COLO668 (cell line): Measurements from ENCODE around the gene CNTN1.
"Not testable (repeated sequence)": the region's sequence is repeated elsewhere in the genome, so short reads cannot be mapped to it uniquely, and the experiment has no call there.

Source experiments
- DNase-seq: peaks from one replicate; lab custom pipeline; 2025; ENCODE audit not compliant: unreplicated experiment; lab: John Stamatoyannopoulos, UW

CNTN1 gene

GRCh38 chr12:41023836-41024235, 331.6 kb downstream of the CNTN1 start:
- no peak for DNase-seq

GRCh38 chr12:41026151-41026550, 333.9 kb downstream of the CNTN1 start:
- DNase-seq = no peak

GRCh38 chr12:41032386-41032785, 340.1 kb downstream of the CNTN1 start:
- no peak for DNase-seq

DNA sequence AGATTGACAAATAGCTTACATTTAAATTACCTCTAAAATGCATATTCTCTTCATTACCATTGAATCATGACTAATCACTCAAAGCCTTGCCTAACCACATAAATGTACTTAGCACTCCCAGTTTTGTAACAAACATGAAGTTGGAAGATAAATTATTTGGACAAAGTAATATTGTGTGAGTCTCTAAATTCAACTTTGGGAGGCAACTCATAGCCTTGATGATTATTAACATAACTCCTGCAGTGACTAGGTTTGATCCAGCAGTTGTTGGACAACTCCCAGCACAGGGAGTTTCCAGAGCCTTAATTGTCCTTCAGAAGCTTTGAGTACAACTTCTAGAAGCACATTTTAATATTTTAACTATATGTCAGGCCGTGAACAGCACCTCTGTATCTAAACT, 342.4 kb downstream of the CNTN1 start:
- DNase-seq = no peak

DNA sequence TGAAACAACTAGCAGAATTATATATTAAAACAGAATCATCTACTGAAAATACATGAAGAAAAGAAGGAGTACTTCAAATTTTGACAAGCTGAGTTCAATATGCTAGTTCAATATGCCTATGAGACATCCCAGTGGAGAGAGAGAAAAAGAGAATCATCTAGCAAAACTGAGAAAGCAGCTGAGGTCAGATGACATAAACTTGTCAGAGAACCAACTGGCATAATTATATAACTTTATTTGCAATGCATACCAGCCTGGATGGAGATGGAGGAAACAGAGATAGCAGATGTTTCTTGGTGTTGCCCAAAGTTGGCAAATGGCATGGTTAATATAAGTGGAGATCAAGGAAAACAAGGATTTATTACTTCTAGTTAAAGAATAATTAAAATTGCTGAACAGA, 347.2 kb downstream of the CNTN1 start:
- DNase-seq = no peak

DNA sequence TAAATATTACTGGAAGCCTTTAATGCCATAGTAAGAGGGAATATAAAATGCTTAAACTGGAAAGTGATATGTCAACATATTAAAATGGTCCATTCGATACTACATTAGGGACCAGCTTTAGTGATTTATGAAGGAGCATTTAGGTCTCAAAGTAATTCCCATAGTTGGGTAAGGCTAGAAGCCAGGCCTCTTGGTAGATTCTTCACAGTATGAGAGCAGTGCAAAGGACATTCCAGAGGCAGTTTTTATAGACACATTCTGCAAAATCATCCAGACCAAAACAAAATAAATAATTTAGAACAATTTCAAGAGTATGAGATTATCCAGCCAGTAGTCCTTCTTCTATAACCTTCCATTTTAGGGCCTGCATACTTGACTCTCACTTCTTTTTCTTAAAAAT, 353.3 kb downstream of the CNTN1 start:
- DNase-seq = no peak

DNA sequence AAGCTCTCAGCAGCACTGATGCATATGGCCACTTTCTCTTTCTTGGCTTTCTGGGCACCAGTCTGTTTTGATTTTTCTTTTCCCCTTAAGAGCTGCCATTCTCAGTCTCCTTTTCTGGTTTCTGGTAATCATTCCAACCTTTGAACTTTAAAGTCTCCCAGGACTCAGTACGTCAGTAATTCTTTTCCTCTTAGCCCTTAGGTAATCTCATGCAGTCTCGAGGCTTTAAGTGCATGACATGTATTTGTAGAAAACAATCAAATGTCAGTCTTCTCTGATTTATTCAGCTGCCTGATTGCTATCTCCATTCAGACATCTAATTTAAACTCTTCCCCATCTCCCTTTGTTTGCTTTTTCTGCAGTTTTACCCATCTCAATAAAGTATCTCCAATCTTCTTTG, 356.8 kb downstream of the CNTN1 start:
- DNase-seq = no peak

- DNase-seq = no peak
These were observed 359.7 kb downstream of the CNTN1 start for GRCh38 chr12:41051954-41052353.

DNA sequence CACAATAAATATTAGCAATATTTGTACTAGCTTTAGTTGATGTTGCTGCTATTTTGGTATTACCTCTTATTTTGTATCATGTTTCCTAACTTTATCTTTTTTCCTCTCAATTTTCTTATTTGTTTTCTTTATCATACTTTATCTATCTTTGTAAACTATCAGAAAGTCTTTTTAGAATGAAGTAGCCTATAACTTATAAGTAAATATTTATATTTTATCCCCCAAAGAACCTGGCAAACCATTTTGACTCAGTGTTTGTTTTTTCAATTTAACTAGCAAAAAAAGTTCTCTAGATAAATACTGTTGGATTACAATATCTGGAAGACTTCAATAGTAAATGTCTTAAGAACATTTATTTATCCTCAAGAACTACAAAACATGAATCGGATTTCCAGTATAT, 360.2 kb downstream of the CNTN1 start:
- no peak for DNase-seq

- DNase-seq = no peak
These were observed 360.8 kb downstream of the CNTN1 start for GRCh38 chr12:41053046-41053445.

DNA sequence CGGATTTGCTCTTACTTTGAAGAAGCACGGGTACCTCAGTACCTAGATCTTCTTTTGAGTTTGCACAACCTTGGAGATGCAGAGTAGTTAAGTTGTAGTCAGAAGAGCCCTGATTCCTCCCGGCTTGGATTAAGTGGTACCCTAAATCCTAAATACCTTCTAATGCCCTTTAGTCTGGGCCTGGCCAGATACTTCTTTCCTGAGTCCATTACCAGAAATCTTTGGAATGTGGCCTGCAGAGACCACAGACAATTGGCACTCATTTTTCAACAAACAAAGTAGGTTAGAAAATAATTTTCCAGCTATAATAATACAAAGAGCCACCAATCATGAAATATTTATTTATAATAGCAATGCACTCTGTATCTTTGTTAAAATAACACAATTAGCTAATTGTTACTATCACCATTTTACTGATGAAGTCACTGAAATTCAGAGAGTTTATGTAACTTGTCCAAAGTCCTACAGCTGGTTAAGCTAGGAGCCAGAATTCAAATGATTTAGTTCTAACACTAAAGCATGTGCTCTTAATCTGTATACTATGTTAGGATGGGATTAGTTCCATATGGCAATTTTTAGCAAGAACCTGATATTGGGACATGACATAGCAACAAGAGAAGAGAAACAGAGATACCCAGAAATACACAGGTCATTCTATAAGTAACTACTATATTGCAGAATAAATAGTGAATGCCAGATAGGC, 363.8 kb downstream of the CNTN1 start:
- no peak for DNase-seq

- DNase-seq = no peak
These were observed 366.0 kb downstream of the CNTN1 start for GRCh38 chr12:41058266-41058665.

GRCh38 chr12:41061192-41061591, 369.0 kb downstream of the CNTN1 start:
- no peak for DNase-seq

DNA sequence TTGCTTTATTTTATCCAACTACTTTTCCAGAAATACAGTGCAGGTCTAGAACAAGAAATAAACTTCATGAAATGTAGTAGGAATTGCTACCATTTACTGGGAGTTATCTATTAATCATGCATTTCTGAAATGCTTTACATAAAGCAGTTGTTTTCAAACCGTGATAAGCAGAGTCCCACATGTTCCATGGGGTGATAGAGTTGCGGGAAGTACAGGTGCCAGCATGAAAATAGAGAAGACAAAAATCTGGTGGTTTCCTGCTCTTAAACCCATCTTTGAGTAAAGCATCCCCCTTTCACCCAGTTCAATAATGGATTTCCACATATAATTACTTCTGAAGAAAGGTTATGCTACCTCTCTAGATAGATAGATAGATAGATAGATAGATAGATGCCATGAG, 372.2 kb downstream of the CNTN1 start:
- DNase-seq = no peak

DNA sequence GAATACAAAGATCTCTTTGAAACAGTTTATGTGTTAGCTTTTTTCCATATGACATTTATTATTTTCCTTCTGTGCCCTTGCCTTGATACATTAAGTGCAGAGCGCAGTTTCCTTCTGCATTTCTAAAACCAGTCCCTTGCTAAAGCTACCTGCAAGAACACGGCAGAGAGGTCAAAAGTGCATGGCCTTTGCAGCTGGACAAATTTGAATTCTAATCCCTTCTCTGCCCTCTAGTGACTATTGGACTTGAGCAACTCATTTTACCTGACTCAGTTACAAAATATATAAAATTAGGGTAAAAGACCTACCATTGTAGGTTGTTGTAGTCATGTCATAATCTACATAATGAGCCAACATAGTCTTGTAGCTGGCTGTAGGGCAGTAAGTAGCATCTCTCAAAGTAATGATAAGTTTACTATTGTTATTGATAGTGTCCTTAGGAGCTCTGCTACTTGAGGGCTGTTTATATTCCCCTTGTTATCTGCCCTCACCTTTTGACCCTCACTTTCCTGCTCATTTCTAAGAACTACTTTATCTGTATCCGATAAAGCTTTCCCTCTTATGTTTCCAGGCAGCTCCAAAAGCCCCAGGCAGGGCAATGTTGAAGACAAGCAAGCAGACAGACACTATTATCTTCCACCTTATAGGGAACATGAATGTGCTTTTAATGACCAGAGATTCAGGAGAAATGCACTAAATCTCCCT, 375.9 kb downstream of the CNTN1 start:
- no peak for DNase-seq

DNA sequence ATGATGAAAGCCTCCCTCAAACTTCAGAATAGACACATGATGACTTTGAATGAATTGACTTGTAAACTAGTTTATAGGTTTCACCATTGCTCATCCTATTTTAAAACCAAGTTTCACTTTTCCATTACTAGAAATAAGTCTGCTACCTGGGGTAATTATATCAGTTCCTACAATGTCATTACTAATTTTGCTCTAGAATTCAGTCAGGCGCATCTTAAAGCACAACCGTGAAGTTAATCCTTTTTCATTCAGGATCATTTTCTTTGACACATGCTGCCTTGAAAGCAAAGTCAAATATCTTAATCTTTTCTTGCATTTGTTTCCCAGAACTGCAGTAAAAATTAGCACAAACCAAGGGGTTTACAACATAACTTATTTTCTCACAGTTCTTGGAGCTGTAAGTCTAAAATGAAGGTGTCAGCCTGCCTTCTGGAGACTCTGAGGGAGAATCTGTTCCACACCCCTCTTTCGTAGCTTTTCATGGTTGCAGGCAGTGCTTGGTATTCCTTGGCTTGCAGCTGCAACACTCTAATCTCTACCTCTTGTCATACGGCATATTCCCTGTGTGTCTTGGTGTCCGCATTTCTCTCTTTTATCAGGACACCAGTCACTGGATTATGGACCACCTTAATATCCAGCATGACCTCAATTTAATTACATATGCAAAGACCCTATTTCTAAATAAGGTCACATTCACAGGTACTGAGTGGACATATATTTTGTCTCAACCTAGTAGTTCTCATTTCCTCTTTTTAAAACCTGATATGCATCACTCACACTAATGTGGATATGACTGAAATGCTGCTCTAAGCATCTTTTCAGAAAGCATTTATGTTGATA, 381.6 kb downstream of the CNTN1 start:
- DNase-seq = no peak

GRCh38 chr12:41074473-41074769, 382.2 kb downstream of the CNTN1 start:
- DNase-seq = no peak

DNA sequence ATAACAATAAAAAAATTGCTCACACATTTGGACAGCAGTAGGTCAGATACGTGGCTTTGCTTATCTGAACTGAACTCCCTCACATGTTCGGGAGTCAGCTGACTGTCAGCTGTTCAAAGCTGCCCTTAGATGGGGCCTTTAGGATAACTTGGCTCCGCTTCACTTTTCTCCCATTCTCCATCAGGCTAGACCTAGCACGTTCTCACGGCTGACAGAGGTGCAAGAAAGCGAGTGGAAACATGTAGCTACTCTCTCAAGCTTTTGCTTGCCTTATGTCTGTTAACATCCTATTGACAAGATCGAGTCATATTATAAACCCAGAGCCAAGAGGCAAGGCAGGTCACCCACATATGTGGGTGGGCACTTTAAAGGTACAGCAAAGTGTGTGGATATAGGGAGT, 383.9 kb downstream of the CNTN1 start:
- no peak for DNase-seq

- not testable (repeated sequence) for DNase-seq
These were observed 389.0 kb downstream of the CNTN1 start for GRCh38 chr12:41081241-41081640.

- DNase-seq = no peak
These were observed 397.2 kb downstream of the CNTN1 start for GRCh38 chr12:41089438-41089837.

GRCh38 chr12:41092115-41092514, 399.9 kb downstream of the CNTN1 start:
- DNase-seq = no peak

- DNase-seq = no peak
These were observed 404.6 kb downstream of the CNTN1 start for GRCh38 chr12:41096797-41097196.
